GM12878 (cell line): ENCODE measurements around the gene ITSN1. TPM values are rescaled to one million over a fixed set of nuclear protein-coding genes. Genes with fewer than 3 reads are reported as not detected.

ENCODE experiments used
- ATAC-seq: fragments of 200-7000 bp; cut with Tn5 transposase; 3 replicates; pipeline ENCODE4 v1.9.1; 2020; ENCODE audit warnings: mild to moderate bottlenecking, moderate library complexity
- BruUV-seq: library from RNA; stranded (reverse); fragments of 400-500 nt; replicated peaks from 2 replicates; lab custom pipeline; 2021; lab: Mats Ljungman, UMichigan
- CTCF ChIA-PET: fragments of 300-600 bp; sonication (Branson Sonifier 250); formaldehyde crosslinking; extraction: SDS; loops from one replicate; lab custom pipeline; 2021; ENCODE audit warnings: inconsistent platforms; lab: Yijun Ruan, JAX
- POLR2A ChIA-PET: fragments of 350-600 bp; formaldehyde crosslinking; extraction: SDS; loops from one replicate; lab custom pipeline; 2021; ENCODE audit warnings: inconsistent platforms; lab: Charles Lee
- RAD21 ChIA-PET: fragments of 300-600 bp; sonication (Branson Sonifier 250); formaldehyde crosslinking; loops from one replicate; lab custom pipeline; 2023; ENCODE audit warnings: antibody characterized with exemption; ENCODE audit not compliant: unreplicated experiment; lab: Charles Lee
- SMC1A ChIA-PET: fragments of 300-600 bp; sonication (Branson Sonifier 250); formaldehyde crosslinking; loops from one replicate; lab custom pipeline; 2023; ENCODE audit not compliant: unreplicated experiment, uncharacterized antibody; lab: Charles Lee
- DNase-seq: peaks from one replicate; pipeline ENCODE4 v3.0.0-alpha.2; 2011; ENCODE audit warnings: low read depth, low spot score
- FAIRE-seq: peaks from 3 replicates; lab custom pipeline; 2011; peaks lifted over from hg19 to GRCh38; lab: Jason Lieb, UNC
- H2AFZ ChIP-seq: 2 replicates; pipeline ENCODE4 v1.6.0; 2011; ENCODE audit warnings: low read depth, low read length, control low read depth; ENCODE audit not compliant: control insufficient read depth
- H3K27ac ChIP-seq: 2 replicates; pipeline ENCODE4 v1.5.1; 2011; ENCODE audit warnings: control low read depth; ENCODE audit not compliant: control insufficient read depth, insufficient read depth
- H3K27me3 ChIP-seq, 2 experiments: replicated peaks in 1 of 2; 2 replicates each; pipeline versions ENCODE4 v1.6.0 to v1.6.1; 2011; ENCODE audit warnings: low read length in 1 of 2; ENCODE audit not compliant: control insufficient read depth in 2 of 2, insufficient read depth in 2 of 2
- H3K36me3 ChIP-seq, 2 experiments: 2 replicates each; pipeline ENCODE4 v1.5.1; 2011; ENCODE audit warnings: low read length in 1 of 2; ENCODE audit not compliant: control insufficient read depth in 2 of 2, insufficient read depth in 2 of 2
- H3K4me1 ChIP-seq: 2 replicates; pipeline ENCODE4 v1.6.1; 2011; ENCODE audit warnings: mild to moderate bottlenecking, low read length, moderate library complexity, mixed read lengths; ENCODE audit not compliant: control insufficient read depth, insufficient read depth
- H3K4me2 ChIP-seq: 2 replicates; pipeline ENCODE4 v1.6.0; 2011; ENCODE audit warnings: control low read depth; ENCODE audit not compliant: control insufficient read depth, insufficient read depth
- H3K4me3 ChIP-seq: fragments of 200-600 bp; sonication (generic); 2 replicates; pipeline ENCODE4 v1.5.1; 2016
- H3K79me2 ChIP-seq: 2 replicates; pipeline ENCODE4 v1.6.0; 2011; ENCODE audit warnings: low read length; ENCODE audit not compliant: control insufficient read depth, insufficient read depth
- H3K9ac ChIP-seq: 2 replicates; pipeline ENCODE4 v1.8.0; 2011; ENCODE audit warnings: low read length, control low read depth, mixed read lengths; ENCODE audit not compliant: control insufficient read depth, insufficient read depth
- H3K9me3 ChIP-seq: replicated peaks from 3 replicates; pipeline ENCODE4 v1.5.1; 2011; ENCODE audit warnings: mild to moderate bottlenecking, low read length; ENCODE audit not compliant: control insufficient read depth, insufficient read depth
- H4K20me1 ChIP-seq: 2 replicates; pipeline ENCODE4 v1.6.0; 2011; ENCODE audit not compliant: control insufficient read depth, insufficient read depth
- E2F8 ChIP-seq: fragments of 450-650 bp; IDR thresholded peaks from 2 replicates; pipeline ENCODE4 v1.6.1; 2018; ENCODE audit warnings: mild to moderate bottlenecking, low read depth, moderate library complexity; ENCODE audit not compliant: partially characterized antibody
- HDAC2 ChIP-seq: fragments of 200-600 bp; sonication (generic); IDR thresholded peaks from 2 replicates; pipeline ENCODE4 v1.6.1; 2017
- IKZF1 ChIP-seq: fragments of 450-650 bp; conservative IDR thresholded peaks from 2 replicates; pipeline ENCODE4 v1.6.1; 2017; ENCODE audit warnings: antibody characterized with exemption, mild to moderate bottlenecking
- MEF2B ChIP-seq: fragments of 450-650 bp; IDR thresholded peaks from 2 replicates; pipeline ENCODE4 v1.6.1; 2018; ENCODE audit warnings: mild to moderate bottlenecking, moderate library complexity; ENCODE audit not compliant: partially characterized antibody, poor library complexity, severe bottlenecking
- NBN ChIP-seq: fragments of 450-650 bp; IDR thresholded peaks from 2 replicates; pipeline ENCODE4 v1.6.1; 2016
- PAX8 ChIP-seq: fragments of 450-650 bp; IDR thresholded peaks from 2 replicates; pipeline ENCODE4 v1.6.1; 2017; ENCODE audit warnings: mild to moderate bottlenecking, moderate library complexity
- RELB ChIP-seq: fragments of 450-650 bp; IDR thresholded peaks from 2 replicates; pipeline ENCODE4 v1.6.1; 2017; ENCODE audit warnings: low read depth, mild to moderate bottlenecking, moderate library complexity
- SP1 ChIP-seq: IDR thresholded peaks from one replicate; pipeline ENCODE4 v1.6.1; 2011; ENCODE audit warnings: low read depth, low read length
- SUZ12 ChIP-seq: fragments of 200-600 bp; sonication (generic); IDR thresholded peaks from one replicate; pipeline ENCODE4 v1.6.1; 2018; ENCODE audit warnings: antibody characterized with exemption, mild to moderate bottlenecking; ENCODE audit not compliant: unreplicated experiment
- WRNIP1 ChIP-seq: IDR thresholded peaks from 2 replicates; pipeline ENCODE4 v1.6.1; 2011; ENCODE audit warnings: low read depth, low read length, improper control_type of control experiment, borderline replicate concordance
- ZBTB4 ChIP-seq: fragments of 450-650 bp; formaldehyde crosslinking; IDR thresholded peaks from 2 replicates; pipeline ENCODE4 v1.4.0; 2022; ENCODE audit warnings: mild to moderate bottlenecking, moderate library complexity
- ZNF592 ChIP-seq: fragments of 450-650 bp; IDR thresholded peaks from 2 replicates; pipeline ENCODE4 v1.6.1; 2017; ENCODE audit warnings: mild to moderate bottlenecking, moderate library complexity
- WGBS: methylation state at CpG from one replicate; pipeline ENCODE4 v1.1.6; 2016; ENCODE audit warnings: low lambda C conversion rate; ENCODE audit not compliant: insufficient replicate concordance, insufficient coverage; ENCODE audit errors: missing lambda C conversion rate; 5-methylcytosine and 5-hydroxymethylcytosine counted together
- in situ Hi-C: fragments of 300-500 bp; cut with MboI; formaldehyde crosslinking; loops from 9 replicates; pipeline ENCODE4 v1.14.3; 2018; ENCODE audit warnings: mixed read lengths
- intact Hi-C: fragments of 100-400 bp; cut with micrococcal nuclease; formaldehyde crosslinking; loops from one replicate; pipeline ENCODE4 v1.14.2; 2022; ENCODE audit not compliant: unreplicated experiment
- polyA plus RNA-seq, 11 experiments: library from polyadenylated mRNA; depleted of rRNA in 4 of 11; unstranded in 6 of 11; stranded (reverse) in 5 of 11; fragments of >200 nt; fragmentation: Nextera tagmentation in 4 of 11; fragmentation: Illumina TruSeq in 1 of 11; extraction: Ambion mirVana in 4 of 11; extraction: Trizol in 1 of 11; gene quantifications; 1 replicate in 1 of 11; 2 replicates in 10 of 11; pipeline versions ENCODE4 v1.2.1 to v1.2.3, GENCODE V29; 2011 to 2016; ENCODE audit warnings: inconsistent platforms in 2 of 11, missing spikeins in 2 of 11, low read depth in 1 of 11
- total RNA-seq, 4 experiments: library from RNA; depleted of rRNA in 3 of 4; stranded (reverse); fragments of >200 nt in 3 of 4; fragmentation: Illumina TruSeq in 1 of 4; extraction: Trizol in 1 of 4; gene quantifications; 2 replicates each; pipeline versions ENCODE4 v1.2.1 to v1.2.3, GENCODE V29; 2013 to 2021

ITSN1 gene
- total and polyA plus RNA-seq, 10 of the 15 experiments (the other 5 are each of a cell fraction or from before 2014, with no cell fraction given): 0.89 to 10.6 (median 4.8) TPM

- Histone ChIP-seq H3K9ac (no peak overlapping the region), H3K4me1 (peaks cover 9% of the 10 kb centered on the region), H3K27ac (no peak overlapping the region), H3K79me2 (no peaks in the 10 kb centered on the region), H3K9me3 (peaks cover 2% of the 10 kb centered on the region; the same call in 2 of the 3 replicates), H2AFZ (no peak overlapping the region), H3K36me3 (no peaks in the 10 kb centered on the region), H3K27me3 (no peaks in the 10 kb centered on the region), H3K4me2 (no peak overlapping the region), H4K20me1 (no peaks in the 10 kb centered on the region), H3K4me3 (no peak overlapping the region)
- in situ Hi-C loops (no loop called here), intact Hi-C loops (no loop called here)
- no peak for FAIRE-seq
- TF ChIP-seq E2F8: no peak
- TF ChIP-seq SUZ12: no peak
- no peak for TF ChIP-seq PAX8
- TF ChIP-seq ZBTB4: no peak
- no peak for TF ChIP-seq NBN
- TF ChIP-seq HDAC2: no peak
- TF ChIP-seq MEF2B: no peak
- no peak for TF ChIP-seq SP1
- no peak for TF ChIP-seq WRNIP1
- TF ChIP-seq IKZF1: no peak
- TF ChIP-seq RELB: no peak
- TF ChIP-seq ZNF592: no peak
- BruUV-seq: no TSS peak
- no peak for DNase-seq
- ChIA-PET POLR2A (no interaction called here), RAD21 (interaction anchor here (1.0 kb wide), 1 partner anchor 11 kb away, joined by 4 read pairs; no protein-coding TSS in a partner anchor), CTCF (interaction anchor here (1.3 to 1.5 kb wide), 2 partner anchors 16 to 18 kb away, joined by 3 to 4 read pairs; no protein-coding TSS in a partner anchor), SMC1A (no interaction called here)
- ATAC-seq: no peak
- WGBS: 88% methylated on average over 5 of the region's 5 CpGs
Measured at GRCh38 chr21:33940881-33941245, 298.6 kb downstream of the ITSN1 start.
